ENCODE results near the gene SAMD14.

DNA sequence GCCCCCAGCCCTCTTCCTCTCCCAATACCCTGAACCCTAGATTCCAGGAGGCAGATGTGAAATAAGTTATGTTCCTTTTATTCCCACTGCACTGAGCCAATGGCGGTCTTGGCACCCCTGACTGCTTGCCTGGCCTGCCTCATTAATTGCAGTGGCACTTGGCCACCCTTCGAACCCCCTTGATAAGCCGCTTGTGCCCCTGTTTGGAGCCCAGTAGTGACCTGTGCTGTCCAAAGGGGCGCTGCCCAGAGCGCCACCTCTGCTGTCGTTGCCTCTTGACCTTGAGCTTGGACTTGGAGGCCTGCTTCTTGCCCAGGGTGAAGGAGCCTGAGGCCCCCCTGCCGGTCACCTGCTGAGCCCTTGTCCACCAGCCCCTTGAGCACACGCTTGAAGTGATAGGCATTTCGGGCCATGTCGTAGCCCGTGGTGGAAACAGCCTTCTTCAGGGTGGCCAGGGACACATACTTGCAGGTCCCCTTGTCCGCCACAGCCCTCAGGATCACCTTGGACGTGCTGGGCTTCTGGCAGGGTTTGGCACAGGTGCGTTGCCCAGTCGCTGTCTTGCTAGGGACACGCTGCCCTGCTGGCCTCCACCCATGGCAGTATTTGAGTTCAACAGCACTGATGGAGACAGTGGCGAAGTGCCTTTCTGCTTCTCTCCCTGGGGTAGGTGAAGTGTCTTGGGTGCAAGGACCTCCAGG is 41.6 kb upstream of the SAMD14 start:
- TF ChIP-seq POLR2A (IDR thresholded peaks at IDR 0.05): no peak
- TF ChIP-seq, protein P1, sequence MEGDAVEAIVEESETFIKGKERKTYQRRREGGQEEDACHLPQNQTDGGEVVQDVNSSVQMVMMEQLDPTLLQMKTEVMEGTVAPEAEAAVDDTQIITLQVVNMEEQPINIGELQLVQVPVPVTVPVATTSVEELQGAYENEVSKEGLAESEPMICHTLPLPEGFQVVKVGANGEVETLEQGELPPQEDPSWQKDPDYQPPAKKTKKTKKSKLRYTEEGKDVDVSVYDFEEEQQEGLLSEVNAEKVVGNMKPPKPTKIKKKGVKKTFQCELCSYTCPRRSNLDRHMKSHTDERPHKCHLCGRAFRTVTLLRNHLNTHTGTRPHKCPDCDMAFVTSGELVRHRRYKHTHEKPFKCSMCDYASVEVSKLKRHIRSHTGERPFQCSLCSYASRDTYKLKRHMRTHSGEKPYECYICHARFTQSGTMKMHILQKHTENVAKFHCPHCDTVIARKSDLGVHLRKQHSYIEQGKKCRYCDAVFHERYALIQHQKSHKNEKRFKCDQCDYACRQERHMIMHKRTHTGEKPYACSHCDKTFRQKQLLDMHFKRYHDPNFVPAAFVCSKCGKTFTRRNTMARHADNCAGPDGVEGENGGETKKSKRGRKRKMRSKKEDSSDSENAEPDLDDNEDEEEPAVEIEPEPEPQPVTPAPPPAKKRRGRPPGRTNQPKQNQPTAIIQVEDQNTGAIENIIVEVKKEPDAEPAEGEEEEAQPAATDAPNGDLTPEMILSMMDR (IDR thresholded peaks at IDR 0.05): no peak

Measured in Peyer's patch (tissue), 4 donors.